GM23338 (cell line): ENCODE data around the gene SFRP2. TPM values are rescaled to one million over a fixed set of nuclear protein-coding genes. Genes with fewer than 3 reads are reported as not detected.

Source experiments
- ATAC-seq: fragments of 200-7000 bp; cut with Tn5 transposase; 3 replicates; pipeline ENCODE4 v1.9.1; 2020
- DNase-seq: peaks from one replicate; pipeline ENCODE4 v3.0.0-alpha.2; 2015; ENCODE audit warnings: low spot score
- H2AFZ ChIP-seq: fragments of 200-600 bp; sonication (generic); 2 replicates; pipeline ENCODE4 v1.8.0; 2016; ENCODE audit warnings: antibody characterized with exemption, mild to moderate bottlenecking, moderate library complexity
- H3F3A ChIP-seq: fragments of 200-600 bp; sonication (generic); replicated peaks from 2 replicates; pipeline ENCODE4 v1.8.0; 2017; ENCODE audit warnings: antibody characterized with exemption, mixed run types, low read depth
- H3K27ac ChIP-seq: fragments of 200-600 bp; sonication (generic); 2 replicates; pipeline ENCODE4 v1.6.1; 2016; ENCODE audit warnings: low read depth
- H3K27me3 ChIP-seq: fragments of 200-600 bp; sonication (generic); 2 replicates; pipeline ENCODE4 v1.8.0; 2016; ENCODE audit warnings: mild to moderate bottlenecking, mixed run types, moderate library complexity; ENCODE audit not compliant: insufficient read depth
- H3K36me3 ChIP-seq: fragments of 200-600 bp; sonication (generic); 2 replicates; pipeline ENCODE4 v1.8.0; 2016; ENCODE audit warnings: mild to moderate bottlenecking; ENCODE audit not compliant: insufficient read depth
- H3K4me1 ChIP-seq: fragments of 200-600 bp; sonication (generic); 2 replicates; pipeline ENCODE4 v1.8.0; 2016; ENCODE audit warnings: mild to moderate bottlenecking, moderate library complexity; ENCODE audit not compliant: insufficient read depth
- H3K4me2 ChIP-seq: fragments of 200-600 bp; sonication (generic); 2 replicates; pipeline ENCODE4 v1.7.1; 2017; ENCODE audit warnings: mixed run types
- H3K4me3 ChIP-seq: fragments of 200-600 bp; sonication (generic); 2 replicates; pipeline ENCODE4 v1.6.1; 2016; ENCODE audit warnings: mixed run types
- H3K79me2 ChIP-seq: fragments of 200-600 bp; sonication (generic); replicated peaks from 2 replicates; pipeline ENCODE4 v1.8.0; 2017; ENCODE audit warnings: mild to moderate bottlenecking; ENCODE audit not compliant: insufficient read depth
- H3K9me2 ChIP-seq: fragments of 200-600 bp; sonication (generic); 2 replicates; pipeline ENCODE4 v1.8.0; 2017; ENCODE audit not compliant: insufficient read depth
- H4K20me1 ChIP-seq: fragments of 200-600 bp; sonication (generic); replicated peaks from 2 replicates; pipeline ENCODE4 v1.8.0; 2017; ENCODE audit warnings: mild to moderate bottlenecking; ENCODE audit not compliant: insufficient read depth
- H3K27ac Mint-ChIP-seq: 2 replicates; pipeline ENCODE4 v1.8.0; 2020; ENCODE audit warnings: inconsistent platforms, mild to moderate bottlenecking, moderate library complexity, mixed read lengths
- H3K27me3 Mint-ChIP-seq: 3 replicates; pipeline ENCODE4 v1.8.0; 2022; ENCODE audit warnings: low read depth, mild to moderate bottlenecking, moderate library complexity, mixed read lengths, inconsistent platforms; ENCODE audit not compliant: insufficient read depth, poor library complexity
- H3K36me3 Mint-ChIP-seq: 3 replicates; pipeline ENCODE4 v1.8.0; 2021; ENCODE audit warnings: low read depth, mild to moderate bottlenecking, inconsistent platforms, moderate library complexity, mixed read lengths
- H3K4me1 Mint-ChIP-seq: 3 replicates; pipeline ENCODE4 v1.8.0; 2020; ENCODE audit warnings: mild to moderate bottlenecking, inconsistent platforms, mixed read lengths
- H3K4me3 Mint-ChIP-seq: 3 replicates; pipeline ENCODE4 v1.8.0; 2021; ENCODE audit warnings: moderate library complexity, mild to moderate bottlenecking, inconsistent platforms, mixed read lengths
- H3K9me3 Mint-ChIP-seq: 3 replicates; pipeline ENCODE4 v1.8.0; 2020; ENCODE audit warnings: moderate library complexity, mild to moderate bottlenecking, inconsistent platforms, mixed read lengths
- CREB1 ChIP-seq: fragments of 250-450 bp; sonication (Bioruptor Pico); IDR thresholded peaks from 2 replicates; pipeline ENCODE4 v1.5.0; 2020; ENCODE audit warnings: low read depth, mild to moderate bottlenecking, moderate library complexity
- CTCF ChIP-seq, 2 experiments: fragments of 200-600 bp in 1 of 2; sonication (generic) in 1 of 2; conservative IDR thresholded peaks; 2 replicates each; pipeline versions ENCODE4 v1.5.1 to v1.6.1; 2016 to 2017; ENCODE audit warnings: antibody characterized with exemption in 2 of 2, low read depth in 2 of 2, mild to moderate bottlenecking in 2 of 2, moderate library complexity in 1 of 2
- ETS1 ChIP-seq: IDR thresholded peaks from 2 replicates; pipeline ENCODE4 v1.6.1; 2016; ENCODE audit warnings: antibody characterized with exemption
- EZH2 ChIP-seq: fragments of 200-600 bp; sonication (generic); IDR thresholded peaks from one replicate; pipeline ENCODE4 v1.8.0; 2017; ENCODE audit warnings: antibody characterized with exemption, mild to moderate bottlenecking, low read depth; ENCODE audit not compliant: unreplicated experiment
- EZH2phosphoT487 ChIP-seq: fragments of 200-600 bp; sonication (generic); IDR thresholded peaks from one replicate; pipeline ENCODE4 v1.8.1; 2018; ENCODE audit warnings: antibody characterized with exemption; ENCODE audit not compliant: unreplicated experiment
- JUNB ChIP-seq: IDR thresholded peaks from one replicate; pipeline ENCODE4 v1.6.1; 2016; ENCODE audit warnings: antibody characterized with exemption; ENCODE audit not compliant: unreplicated experiment
- NANOG ChIP-seq: IDR thresholded peaks from 2 replicates; pipeline ENCODE4 v1.6.1; 2016; ENCODE audit warnings: antibody characterized with exemption, borderline replicate concordance
- POLR2AphosphoS5 ChIP-seq: IDR thresholded peaks from 2 replicates; pipeline ENCODE4 v1.6.1; 2016; ENCODE audit warnings: antibody characterized with exemption, low read depth
- REST ChIP-seq: IDR thresholded peaks from one replicate; pipeline ENCODE4 v1.6.1; 2018; ENCODE audit warnings: antibody characterized with exemption; ENCODE audit not compliant: unreplicated experiment
- STAT1 ChIP-seq: IDR thresholded peaks from one replicate; pipeline ENCODE4 v1.6.1; 2016; ENCODE audit warnings: antibody characterized with exemption; ENCODE audit not compliant: unreplicated experiment
- ZNF114 ChIP-seq: fragments of 250-450 bp; sonication (Bioruptor Pico); IDR thresholded peaks from 2 replicates; pipeline ENCODE4 v1.5.0; 2020; ENCODE audit warnings: mild to moderate bottlenecking, moderate library complexity
- ZNF331 ChIP-seq: fragments of 250-450 bp; sonication (Bioruptor Pico); IDR thresholded peaks from 2 replicates; pipeline ENCODE4 v1.5.0; 2020; ENCODE audit warnings: low read depth, mild to moderate bottlenecking, moderate library complexity
- ZNF462 ChIP-seq: fragments of 250-450 bp; sonication (Bioruptor Pico); IDR thresholded peaks from 2 replicates; pipeline ENCODE4 v1.5.0; 2020; ENCODE audit warnings: mild to moderate bottlenecking, moderate library complexity
- polyA plus RNA-seq: library from polyadenylated mRNA; unstranded; fragments of >200 nt; fragmentation: Nextera tagmentation; extraction: Ambion mirVana; gene quantifications from 2 replicates; pipeline ENCODE4 v1.2.1, GENCODE V29; 2016
- total RNA-seq: library from RNA; depleted of rRNA; stranded (reverse); fragments of >200 nt; shearing (Covaris generic); gene quantifications from 2 replicates; pipeline ENCODE4 v1.2.3, GENCODE V29; 2014

Gene SFRP2
- total and polyA plus RNA-seq, 2 experiments from 2014 or later, result 219 to 286 TPM

GRCh38 chr4:153757407-153757806 lies 31.5 kb downstream of the SFRP2 start:
- Mint-ChIP-seq H3K27me3 (peaks cover 20% of the 10 kb centered on the region), H3K4me3 (no peak overlapping the region), H3K27ac (no peak overlapping the region), H3K9me3 (no peaks in the 10 kb centered on the region), H3K36me3 (peaks cover 13% of the 10 kb centered on the region), H3K4me1 (peaks cover 26% of the 10 kb centered on the region)
- no peak overlapping the region for H3K4me3 ChIP-seq
- H3F3A ChIP-seq, result no peaks in the 10 kb centered on the region
- no peaks in the 10 kb centered on the region; the same call in 1 of the 2 replicates for H3K79me2 ChIP-seq
- DNase-seq, result peak; percentile 37
- no peak for ATAC-seq
- H4K20me1 ChIP-seq, result no peaks in the 10 kb centered on the region
- H3K9me2 ChIP-seq, result no peaks in the 10 kb centered on the region; the same call in 1 of the 2 replicates
- no peak overlapping the region for H2AFZ ChIP-seq
- H3K36me3 ChIP-seq, result no peaks in the 10 kb centered on the region
- no peak overlapping the region for H3K27ac ChIP-seq
- TF ChIP-seq EZH2phosphoT487 (no peak), REST (no peak), CREB1 (CRISPR knock-in tag) (no peak), ZNF462 (CRISPR knock-in tag) (no peak), ZNF114 (no peak), POLR2AphosphoS5 (no peak), ZNF331 (CRISPR knock-in tag) (no peak), NANOG (no peak), STAT1 (no peak), CTCF (conservative IDR thresholded peaks at IDR 0.05; ENCODE audit: low read depth in 2 of 2) (no peak), ETS1 (no peak), EZH2 (no peak), JUNB (no peak)
- H3K4me1 ChIP-seq, result peaks cover 31% of the 10 kb centered on the region
- peaks cover 9% of the 10 kb centered on the region; the same call in 1 of the 2 replicates for H3K27me3 ChIP-seq
- H3K4me2 ChIP-seq, result peak overlapping the region; percentile 84; the same call in 1 of the 2 replicates
